GM12874 (cell line): ENCODE results near the gene GNPAT.

Experiments
- CTCF ChIP-seq: IDR thresholded peaks from 2 replicates; pipeline ENCODE4 v1.5.1; 2011; ENCODE audit warnings: low read depth, mild to moderate bottlenecking, control low read depth, low read length, moderate library complexity; ENCODE audit not compliant: insufficient read depth

The GNPAT gene

GRCh38 chr1:231311720-231312431 is 70.9 kb downstream of the GNPAT start:
- no peak for TF ChIP-seq CTCF

DNA sequence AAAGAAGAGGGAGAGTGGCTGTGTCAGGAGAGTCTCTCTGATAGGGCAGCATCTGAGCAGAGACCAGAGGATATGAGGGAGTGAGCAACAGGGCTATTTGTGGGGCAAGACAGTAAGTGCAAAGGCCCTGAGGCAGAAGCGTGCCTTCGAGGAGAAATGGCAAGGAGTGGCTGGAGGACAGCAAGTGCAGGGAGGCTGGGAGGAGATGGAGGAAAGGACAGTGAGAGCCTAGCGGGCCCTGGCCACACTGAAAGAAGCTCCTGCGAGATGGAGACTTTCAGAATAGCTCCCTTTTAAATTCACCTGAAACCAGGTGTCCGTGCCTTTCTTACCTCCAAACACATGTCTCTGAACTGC is 71.4 kb downstream of the GNPAT start:
- no peak for TF ChIP-seq CTCF

GRCh38 chr1:231313661-231314060 is 72.6 kb downstream of the GNPAT start:
- no peak for TF ChIP-seq CTCF

DNA sequence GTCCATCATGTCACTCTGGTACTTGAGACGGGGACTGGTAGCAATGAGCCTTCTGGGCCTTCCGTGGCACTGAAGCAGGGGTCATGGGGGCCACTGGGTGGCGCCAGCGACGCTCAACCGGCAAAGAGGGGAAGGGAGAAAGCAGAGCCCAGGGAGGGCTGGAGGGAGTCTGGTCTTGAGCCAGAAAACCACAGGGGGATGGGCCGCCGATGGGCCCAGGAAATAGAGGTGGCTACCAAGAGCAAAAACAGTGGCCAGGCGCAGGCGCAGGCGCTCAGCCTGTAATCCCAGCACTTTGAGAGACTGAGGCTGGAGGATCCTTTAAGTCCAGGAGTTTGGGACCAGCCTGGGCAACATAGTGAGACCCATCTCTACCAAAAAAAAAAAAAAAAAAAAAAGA is 74.9 kb downstream of the GNPAT start:
- TF ChIP-seq CTCF, result peak; percentile 83

- no peak for TF ChIP-seq CTCF
Measured at GRCh38 chr1:231317306-231318014, 76.4 kb downstream of the GNPAT start.

GRCh38 chr1:231318015-231318355 is 77.0 kb downstream of the GNPAT start:
- TF ChIP-seq CTCF, result no peak

GRCh38 chr1:231318568-231318967 is 77.6 kb downstream of the GNPAT start:
- TF ChIP-seq CTCF, result no peak
